ENCODE results near the gene MED13. TPM values are rescaled to one million over a fixed set of nuclear protein-coding genes. Genes with fewer than 3 reads are reported as not detected.
"Not testable (repeated sequence)": the region's sequence is repeated elsewhere in the genome, so short reads cannot be mapped to it uniquely, and the experiment has no call there.

The MED13 gene
- total RNA-seq, 4 donors from 2014 or later = 62.4 to 166 (median 111) TPM

DNA sequence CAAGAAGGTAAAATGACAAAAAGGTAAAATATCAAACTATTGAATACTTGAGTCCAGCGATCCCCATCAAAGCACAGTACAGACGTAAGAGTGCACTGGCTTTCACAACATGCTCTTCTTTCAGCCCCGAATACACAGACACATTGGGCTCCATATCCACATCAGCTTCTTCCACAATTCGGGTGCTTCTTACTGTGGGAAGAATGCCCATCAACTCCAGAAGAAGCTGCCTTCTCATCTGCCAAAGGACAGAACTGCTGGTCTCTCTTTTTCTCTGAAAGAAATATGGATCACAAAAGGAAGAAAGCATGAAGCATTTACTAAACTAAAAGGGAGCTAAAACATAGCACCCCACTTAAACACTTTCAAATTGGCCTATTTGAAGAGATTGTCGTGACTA, 157.7 kb downstream of the MED13 start:
- DNase-seq (ENCODE audit: low spot score in 2 of 2) = no peak
- Histone ChIP-seq H3K36me3 (peaks cover 0 to 97% (median 4%) of the 10 kb centered on the region in 3 donors), H3K4me3 (no peak overlapping the region), H3K27me3 (no peaks in the 10 kb centered on the region), H3K4me1 (no peaks in the 10 kb centered on the region), H3K9me3 (no peaks in the 10 kb centered on the region), H3K27ac (no peak overlapping the region)
- WGBS, 2 donors = 91 to 95% methylated on average over 5 of the region's 5 CpGs
- no peak for TF ChIP-seq POLR2A (IDR thresholded peaks at IDR 0.05)
- TF ChIP-seq, protein P1, sequence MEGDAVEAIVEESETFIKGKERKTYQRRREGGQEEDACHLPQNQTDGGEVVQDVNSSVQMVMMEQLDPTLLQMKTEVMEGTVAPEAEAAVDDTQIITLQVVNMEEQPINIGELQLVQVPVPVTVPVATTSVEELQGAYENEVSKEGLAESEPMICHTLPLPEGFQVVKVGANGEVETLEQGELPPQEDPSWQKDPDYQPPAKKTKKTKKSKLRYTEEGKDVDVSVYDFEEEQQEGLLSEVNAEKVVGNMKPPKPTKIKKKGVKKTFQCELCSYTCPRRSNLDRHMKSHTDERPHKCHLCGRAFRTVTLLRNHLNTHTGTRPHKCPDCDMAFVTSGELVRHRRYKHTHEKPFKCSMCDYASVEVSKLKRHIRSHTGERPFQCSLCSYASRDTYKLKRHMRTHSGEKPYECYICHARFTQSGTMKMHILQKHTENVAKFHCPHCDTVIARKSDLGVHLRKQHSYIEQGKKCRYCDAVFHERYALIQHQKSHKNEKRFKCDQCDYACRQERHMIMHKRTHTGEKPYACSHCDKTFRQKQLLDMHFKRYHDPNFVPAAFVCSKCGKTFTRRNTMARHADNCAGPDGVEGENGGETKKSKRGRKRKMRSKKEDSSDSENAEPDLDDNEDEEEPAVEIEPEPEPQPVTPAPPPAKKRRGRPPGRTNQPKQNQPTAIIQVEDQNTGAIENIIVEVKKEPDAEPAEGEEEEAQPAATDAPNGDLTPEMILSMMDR (IDR thresholded peaks at IDR 0.05) = no peak
- TF ChIP-seq EP300 (IDR thresholded peaks at IDR 0.05) = no peak

DNA sequence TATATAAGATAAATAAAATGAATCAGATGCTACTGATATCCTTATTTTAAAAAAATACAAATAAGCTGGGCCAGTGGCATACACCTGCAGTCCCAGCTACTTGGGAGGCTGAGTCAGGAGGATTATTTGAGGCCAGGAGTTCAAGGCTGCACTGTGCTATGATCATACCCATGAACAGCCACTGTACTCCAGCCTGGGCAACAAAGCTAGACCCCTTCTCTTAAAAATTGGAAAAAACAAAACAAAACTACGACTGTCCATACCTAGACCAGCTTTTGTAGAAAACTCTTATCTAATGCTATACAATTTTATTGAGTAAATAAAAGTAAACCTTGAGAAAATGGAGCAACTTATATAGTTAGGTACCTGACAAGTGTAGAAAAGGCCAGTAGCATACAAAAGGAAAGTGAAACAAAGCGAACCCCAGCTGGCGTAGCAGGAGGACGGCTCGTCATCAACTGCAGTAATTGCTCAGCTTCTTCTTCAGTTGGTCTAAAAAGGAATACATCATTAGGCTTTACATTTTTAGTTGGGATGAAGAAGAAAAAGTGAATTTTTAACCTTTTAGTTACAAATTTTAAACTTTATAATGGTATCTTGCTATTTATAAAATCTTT, 160.9 kb downstream of the MED13 start:
- TF ChIP-seq, protein P1 (IDR thresholded peaks at IDR 0.05) = no peak
- TF ChIP-seq EP300 (IDR thresholded peaks at IDR 0.05) (no peak), POLR2A (IDR thresholded peaks at IDR 0.05) (no peak)
- DNase-seq (ENCODE audit: low spot score in 2 of 2) = no peak
- WGBS, 2 donors = 96% methylated on average over 5 of the region's 5 CpGs
- Histone ChIP-seq H3K27ac (no peak overlapping the region), H3K9me3 (no peaks in the 10 kb centered on the region), H3K4me1 (no peaks in the 10 kb centered on the region), H3K27me3 (no peaks in the 10 kb centered on the region), H3K4me3 (no peak overlapping the region), H3K36me3 (peaks cover 0 to 95% (median 0%) of the 10 kb centered on the region in 3 donors)

DNA sequence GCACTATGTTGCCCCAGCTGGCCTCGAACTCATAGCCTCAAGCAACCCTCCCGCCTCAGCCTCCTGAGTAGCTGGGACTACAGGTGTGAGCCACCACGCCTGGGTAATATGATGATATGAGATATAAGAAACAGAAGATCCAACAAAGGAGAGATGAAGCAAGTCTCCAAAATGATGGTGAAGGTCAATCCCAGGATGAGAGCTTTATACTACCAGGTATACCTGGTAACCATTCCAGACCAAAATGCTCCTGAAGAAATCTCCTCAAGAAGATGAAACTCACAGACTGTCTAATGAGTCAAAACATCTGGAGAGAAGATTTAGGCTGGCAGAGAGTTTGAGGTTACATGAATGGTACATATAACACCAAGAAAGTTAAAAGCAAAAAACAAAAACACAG, 161.8 kb downstream of the MED13 start:
- WGBS, 2 donors = 97 to 98% methylated on average over 3 of the region's 3 CpGs
- H3K36me3 ChIP-seq = peaks cover 0 to 96% (median 0%) of the 10 kb centered on the region in 3 donors

DNA sequence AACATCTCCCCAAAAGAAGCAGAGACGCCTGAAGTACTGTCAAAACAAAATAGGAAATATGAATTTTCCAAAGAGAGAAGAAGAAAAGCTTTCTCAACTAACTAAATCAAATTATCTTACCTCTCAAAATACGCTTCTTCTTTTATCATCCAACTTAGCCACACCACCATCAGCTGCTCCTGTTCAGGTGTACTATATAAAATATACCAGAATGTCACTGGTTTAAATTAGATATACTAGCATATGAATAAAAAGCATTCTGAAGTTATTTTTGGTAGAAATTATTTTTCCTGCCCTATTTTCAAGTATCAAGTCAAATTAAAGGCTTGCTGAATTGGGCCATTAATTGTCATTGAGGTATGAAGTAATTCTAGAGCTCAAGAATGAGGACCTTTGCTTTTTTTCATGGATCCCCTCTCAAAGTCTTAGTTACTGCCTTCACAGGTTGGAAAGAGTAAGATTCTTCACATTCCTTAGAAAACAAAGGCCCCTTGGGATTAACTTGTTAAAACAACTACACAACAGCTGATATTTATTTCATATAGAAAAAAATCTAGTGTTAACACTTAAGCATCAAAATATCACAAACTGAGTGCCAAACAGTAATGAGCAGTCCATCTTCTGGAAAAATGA, 167.4 kb downstream of the MED13 start:
- H3K4me1 ChIP-seq = no peaks in the 10 kb centered on the region
- no peak for DNase-seq (ENCODE audit: low spot score in 2 of 2)
- no peak overlapping the region for H3K4me3 ChIP-seq
- H3K27ac ChIP-seq = no peak overlapping the region
- no peaks in the 10 kb centered on the region for H3K9me3 ChIP-seq
- peaks cover 0 to 77% (median 4%) of the 10 kb centered on the region in 3 donors for H3K36me3 ChIP-seq
- TF ChIP-seq POLR2A (IDR thresholded peaks at IDR 0.05) = no peak
- H3K27me3 ChIP-seq = no peaks in the 10 kb centered on the region
- WGBS, 2 donors = 94% methylated on average over 2 of the region's 2 CpGs

More for the DNA sequence above, 161.8 kb downstream of the MED13 start:
- TF ChIP-seq POLR2A (IDR thresholded peaks at IDR 0.05) (no peak), EP300 (IDR thresholded peaks at IDR 0.05) (no peak)
- TF ChIP-seq, protein P1 (IDR thresholded peaks at IDR 0.05) = no peak
- Histone ChIP-seq H3K4me1 (no peaks in the 10 kb centered on the region), H3K9me3 (no peaks in the 10 kb centered on the region), H3K27me3 (no peaks in the 10 kb centered on the region), H3K4me3 (no peak overlapping the region), H3K27ac (no peak overlapping the region)
- DNase-seq (ENCODE audit: low spot score in 2 of 2) = no peak

DNA sequence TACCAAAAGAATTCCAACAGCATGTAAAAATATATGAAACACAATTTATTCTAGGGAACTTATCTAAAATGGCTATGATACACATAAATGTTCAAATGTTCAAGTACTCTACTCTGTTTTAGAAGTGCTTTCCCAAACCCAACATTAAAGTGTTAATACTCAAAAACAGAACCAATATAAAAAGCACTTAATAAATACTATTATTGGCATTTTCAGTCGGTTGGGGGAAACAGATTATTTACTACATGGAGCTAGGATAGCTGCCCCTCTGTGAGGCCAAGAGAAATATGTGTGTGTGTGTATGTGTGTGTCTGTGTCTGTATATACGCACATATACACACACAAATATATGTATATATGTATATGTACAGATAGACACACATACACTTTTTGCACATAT, 169.7 kb downstream of the MED13 start:
- H3K27me3 ChIP-seq = no peaks in the 10 kb centered on the region
- no peak overlapping the region for H3K4me3 ChIP-seq
- no peaks in the 10 kb centered on the region for H3K9me3 ChIP-seq
- WGBS, 2 donors = 30 to 69% methylated on average over 2 of the region's 2 CpGs
- DNase-seq (ENCODE audit: low spot score in 2 of 2) = no peak
- peaks cover 0 to 76% (median 4%) of the 10 kb centered on the region in 3 donors for H3K36me3 ChIP-seq
- H3K4me1 ChIP-seq = no peaks in the 10 kb centered on the region
- TF ChIP-seq POLR2A (IDR thresholded peaks at IDR 0.05) (no peak), EP300 (IDR thresholded peaks at IDR 0.05) (no peak)
- TF ChIP-seq, protein P1 (IDR thresholded peaks at IDR 0.05) = no peak
- H3K27ac ChIP-seq = no peak overlapping the region

DNA sequence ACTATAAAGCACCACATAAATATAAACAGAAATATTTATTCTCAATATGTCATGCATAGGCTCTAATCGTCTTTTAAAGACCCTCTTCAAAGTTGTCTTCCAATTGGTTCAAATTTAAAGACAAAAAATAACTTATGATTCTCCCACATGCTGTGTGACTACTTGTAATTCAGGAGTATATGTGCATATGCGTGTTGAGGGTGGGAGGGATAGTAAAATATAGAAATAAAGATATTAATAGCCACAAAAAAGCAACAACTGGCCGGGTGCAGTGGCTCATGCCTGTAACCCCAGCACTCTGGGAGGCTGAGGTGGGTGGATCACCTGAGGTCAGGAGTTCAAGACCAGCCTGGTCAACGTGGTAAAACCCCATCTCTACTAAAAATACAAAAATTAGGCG, 170.8 kb downstream of the MED13 start:
- H3K4me1 ChIP-seq; H3K9me3 ChIP-seq; H3K27ac ChIP-seq; DNase-seq (ENCODE audit: low spot score in 2 of 2); H3K27me3 ChIP-seq; H3K4me3 ChIP-seq: not testable (repeated sequence)
- WGBS, 2 donors = 87 to 90% methylated on average over 5 of the region's 5 CpGs
- peaks cover 0 to 78% (median 4%) of the 10 kb centered on the region in 3 donors for H3K36me3 ChIP-seq
